GM12865 (cell line): Measurements from ENCODE around the gene MFAP2.
A peak's percentile ranks its signal among the peaks of the same experiment; 100 is the strongest.

Source experiments
- DNase-seq: peaks from one replicate; pipeline ENCODE4 v3.0.0; 2010; ENCODE audit warnings: low read depth
- H3K4me3 ChIP-seq: 2 replicates; pipeline ENCODE4 v1.5.1; 2011; ENCODE audit warnings: mild to moderate bottlenecking, low read depth, low read length, control low read depth
- TF ChIP-seq, protein P1 (sequence below): IDR thresholded peaks from 2 replicates; pipeline ENCODE4 v1.5.1; 2011; ENCODE audit warnings: low read length, control low read depth, low read depth, inconsistent platforms; ENCODE audit not compliant: insufficient read depth; ENCODE audit errors: missing control alignments

The MFAP2 gene

DNA sequence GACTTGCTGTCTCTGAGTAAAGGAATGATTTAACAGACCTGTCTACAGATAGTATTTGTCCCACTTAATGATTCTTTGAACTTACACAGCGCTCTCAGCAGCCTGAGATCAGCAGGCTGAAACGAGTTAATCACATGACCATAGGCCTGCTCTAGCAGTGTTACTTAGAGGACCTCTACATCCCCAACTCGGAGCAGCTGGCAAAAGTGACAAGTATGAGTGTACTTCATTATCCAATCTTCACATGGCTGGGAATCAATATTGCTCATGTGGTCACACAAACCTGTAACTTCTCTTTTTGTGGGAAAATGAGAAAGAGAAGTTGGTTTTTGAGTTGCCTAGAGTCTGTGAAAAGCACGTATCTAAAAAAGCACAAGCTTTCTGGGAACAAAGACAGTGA lies 42.7 kb upstream of the MFAP2 start:
- no peak overlapping the region for H3K4me3 ChIP-seq
- TF ChIP-seq, protein P1, sequence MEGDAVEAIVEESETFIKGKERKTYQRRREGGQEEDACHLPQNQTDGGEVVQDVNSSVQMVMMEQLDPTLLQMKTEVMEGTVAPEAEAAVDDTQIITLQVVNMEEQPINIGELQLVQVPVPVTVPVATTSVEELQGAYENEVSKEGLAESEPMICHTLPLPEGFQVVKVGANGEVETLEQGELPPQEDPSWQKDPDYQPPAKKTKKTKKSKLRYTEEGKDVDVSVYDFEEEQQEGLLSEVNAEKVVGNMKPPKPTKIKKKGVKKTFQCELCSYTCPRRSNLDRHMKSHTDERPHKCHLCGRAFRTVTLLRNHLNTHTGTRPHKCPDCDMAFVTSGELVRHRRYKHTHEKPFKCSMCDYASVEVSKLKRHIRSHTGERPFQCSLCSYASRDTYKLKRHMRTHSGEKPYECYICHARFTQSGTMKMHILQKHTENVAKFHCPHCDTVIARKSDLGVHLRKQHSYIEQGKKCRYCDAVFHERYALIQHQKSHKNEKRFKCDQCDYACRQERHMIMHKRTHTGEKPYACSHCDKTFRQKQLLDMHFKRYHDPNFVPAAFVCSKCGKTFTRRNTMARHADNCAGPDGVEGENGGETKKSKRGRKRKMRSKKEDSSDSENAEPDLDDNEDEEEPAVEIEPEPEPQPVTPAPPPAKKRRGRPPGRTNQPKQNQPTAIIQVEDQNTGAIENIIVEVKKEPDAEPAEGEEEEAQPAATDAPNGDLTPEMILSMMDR = no peak
- DNase-seq = no peak

GRCh38 chr1:17021896-17022295 lies 41.5 kb upstream of the MFAP2 start:
- DNase-seq = no peak
- TF ChIP-seq, protein P1 = no peak
- no peak overlapping the region for H3K4me3 ChIP-seq

- DNase-seq = no peak
- TF ChIP-seq, protein P1 = no peak
- H3K4me3 ChIP-seq = no peak overlapping the region
These were observed 40.1 kb upstream of the MFAP2 start for GRCh38 chr1:17020502-17020901.

GRCh38 chr1:17018849-17019248 lies 38.4 kb upstream of the MFAP2 start:
- no peak overlapping the region for H3K4me3 ChIP-seq
- peak; percentile 32 for DNase-seq
- TF ChIP-seq, protein P1 = no peak

- TF ChIP-seq, protein P1 = no peak
- no peak overlapping the region for H3K4me3 ChIP-seq
- no peak for DNase-seq
These were observed 37.0 kb upstream of the MFAP2 start for GRCh38 chr1:17017435-17017834.

DNA sequence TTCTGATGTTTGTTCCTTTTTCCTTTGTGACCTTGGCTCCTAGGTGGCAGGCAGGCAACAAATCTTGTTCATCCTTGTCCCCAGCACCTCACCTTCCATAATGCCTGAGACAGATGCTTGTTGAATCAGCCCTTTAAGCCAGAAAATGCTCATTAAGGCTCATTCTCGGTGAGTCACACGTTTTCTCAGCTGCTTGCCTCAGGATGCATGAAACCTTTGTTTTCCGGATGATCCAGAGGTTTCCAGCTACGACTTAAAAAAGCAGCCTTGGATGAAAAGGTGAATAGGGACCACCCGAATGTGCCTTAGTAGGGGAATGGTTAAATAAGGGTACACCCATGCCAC lies 35.9 kb upstream of the MFAP2 start:
- H3K4me3 ChIP-seq = no peak overlapping the region
- DNase-seq = no peak
- TF ChIP-seq, protein P1 = no peak

DNA sequence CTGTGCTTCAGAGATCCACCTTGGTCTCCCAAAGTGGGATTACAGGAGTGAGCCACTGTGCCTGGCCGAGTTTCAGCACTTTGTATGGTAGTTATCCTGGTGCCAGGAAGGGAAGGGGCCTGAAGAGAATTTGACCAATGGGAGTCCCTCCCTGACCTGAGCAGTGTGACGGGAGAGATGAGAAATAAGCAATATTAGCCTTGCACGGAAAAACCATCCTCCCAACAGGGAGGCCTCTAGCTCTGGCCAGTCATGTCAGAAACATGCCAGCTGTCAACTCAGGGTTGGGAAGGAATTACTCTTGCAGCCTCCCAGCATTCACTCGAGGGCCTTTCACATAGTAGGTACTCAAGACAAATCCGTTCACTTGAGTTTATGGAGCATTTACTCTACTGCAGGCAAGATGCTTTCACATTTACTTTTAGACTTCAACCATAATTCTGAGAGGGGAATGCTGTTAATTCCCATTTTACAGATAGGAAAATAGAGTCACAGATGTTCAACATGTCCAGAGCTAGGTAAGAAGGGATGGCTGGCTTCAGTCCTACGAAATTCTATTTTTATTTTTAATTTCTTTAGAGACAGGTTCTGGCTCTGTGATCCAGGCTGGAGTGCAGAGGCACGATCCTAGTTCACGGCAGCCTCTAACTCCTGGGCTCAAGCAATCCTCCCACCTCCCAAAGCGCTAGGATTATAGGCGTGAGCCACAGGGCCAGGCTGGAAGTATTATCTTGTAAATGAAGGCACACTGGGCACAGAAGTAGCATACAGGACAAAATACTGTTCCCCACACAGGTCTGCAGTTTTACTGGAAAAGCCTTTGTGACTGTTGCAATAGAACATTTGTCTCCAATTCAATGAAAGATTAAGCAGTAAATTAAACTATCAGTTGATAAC lies 34.5 kb upstream of the MFAP2 start:
- TF ChIP-seq, protein P1 = no peak
- H3K4me3 ChIP-seq = no peak overlapping the region

More for the DNA sequence above, 34.5 kb upstream of the MFAP2 start:
- no peak for DNase-seq
